Measurements from ENCODE around the gene RAD21L1. TPM values are rescaled to one million over a fixed set of nuclear protein-coding genes. Genes with fewer than 3 reads are reported as not detected.

RAD21L1 gene
- total RNA-seq, 1 donor from 2014 or later = not detected

- DNase-seq (ENCODE audit: extremely low spot score in 2 of 2) = no peak
- Histone ChIP-seq H3K27me3 (no peaks in the 10 kb centered on the region), H3K4me1 (peaks cover 11% of the 10 kb centered on the region), H3K36me3 (no peaks in the 10 kb centered on the region), H3K4me3 (no peak overlapping the region), H3K9me3 (no peaks in the 10 kb centered on the region), H3K27ac (no peak overlapping the region)
- intact Hi-C loops (cut with DNase I) = no loop called here
- TF ChIP-seq POLR2AphosphoS5 (IDR thresholded peaks at IDR 0.05; ENCODE audit: insufficient read depth in 1 of 2, low read depth in 1 of 2) = no peak
- no peak for TF ChIP-seq POLR2A (IDR thresholded peaks at IDR 0.05)
- no peak for TF ChIP-seq CTCF (IDR thresholded peaks at IDR 0.05)
Observed at GRCh38 chr20:1189827-1190226, 36.0 kb upstream of the RAD21L1 start.

- TF ChIP-seq POLR2AphosphoS5 (IDR thresholded peaks at IDR 0.05; ENCODE audit: insufficient read depth in 1 of 2, low read depth in 1 of 2) (no peak), POLR2A (IDR thresholded peaks at IDR 0.05) (no peak), CTCF (IDR thresholded peaks at IDR 0.05) (no peak)
- no peaks in the 10 kb centered on the region for H3K9me3 ChIP-seq
- H3K27me3 ChIP-seq = no peaks in the 10 kb centered on the region
- intact Hi-C loops (cut with DNase I) = no loop called here
- no peak for DNase-seq (ENCODE audit: extremely low spot score in 2 of 2)
- peaks cover 3% of the 10 kb centered on the region for H3K4me1 ChIP-seq
- H3K36me3 ChIP-seq = no peaks in the 10 kb centered on the region
- no peak overlapping the region for H3K4me3 ChIP-seq
- no peak overlapping the region for H3K27ac ChIP-seq
Observed at GRCh38 chr20:1190847-1191246, 35.0 kb upstream of the RAD21L1 start.

- H3K4me1 ChIP-seq = no peaks in the 10 kb centered on the region
- no peak for TF ChIP-seq CTCF (IDR thresholded peaks at IDR 0.05)
- TF ChIP-seq POLR2A (IDR thresholded peaks at IDR 0.05) = no peak
- TF ChIP-seq POLR2AphosphoS5 (IDR thresholded peaks at IDR 0.05; ENCODE audit: insufficient read depth in 1 of 2, low read depth in 1 of 2) = no peak
- intact Hi-C loops (cut with DNase I) = no loop called here
Observed at GRCh38 chr20:1191299-1191698, 34.5 kb upstream of the RAD21L1 start.

GRCh38 chr20:1195226-1195625 lies 30.6 kb upstream of the RAD21L1 start:
- Histone ChIP-seq H3K4me1 (no peaks in the 10 kb centered on the region), H3K27ac (no peak overlapping the region), H3K27me3 (no peaks in the 10 kb centered on the region), H3K9me3 (no peaks in the 10 kb centered on the region), H3K36me3 (no peaks in the 10 kb centered on the region), H3K4me3 (no peak overlapping the region)
- no peak for DNase-seq (ENCODE audit: extremely low spot score in 2 of 2)
- intact Hi-C loops (cut with DNase I) = no loop called here
- TF ChIP-seq POLR2AphosphoS5 (IDR thresholded peaks at IDR 0.05; ENCODE audit: insufficient read depth in 1 of 2, low read depth in 1 of 2) = no peak
- TF ChIP-seq CTCF (IDR thresholded peaks at IDR 0.05) = no peak
- no peak for TF ChIP-seq POLR2A (IDR thresholded peaks at IDR 0.05)

More at GRCh38 chr20:1191299-1191698, 34.5 kb upstream of the RAD21L1 start:
- DNase-seq (ENCODE audit: extremely low spot score in 2 of 2) = no peak
- no peak overlapping the region for H3K27ac ChIP-seq
- H3K4me3 ChIP-seq = no peak overlapping the region
- H3K36me3 ChIP-seq = no peaks in the 10 kb centered on the region
- H3K27me3 ChIP-seq = no peaks in the 10 kb centered on the region
- H3K9me3 ChIP-seq = no peaks in the 10 kb centered on the region

- no peak for DNase-seq (ENCODE audit: extremely low spot score in 2 of 2)
Observed at GRCh38 chr20:1196634-1197033, 29.2 kb upstream of the RAD21L1 start.

More at GRCh38 chr20:1196634-1197033, 29.2 kb upstream of the RAD21L1 start:
- TF ChIP-seq CTCF (IDR thresholded peaks at IDR 0.05) (no peak), POLR2A (IDR thresholded peaks at IDR 0.05) (no peak), POLR2AphosphoS5 (IDR thresholded peaks at IDR 0.05; ENCODE audit: insufficient read depth in 1 of 2, low read depth in 1 of 2) (no peak)
- Histone ChIP-seq H3K4me3 (no peak overlapping the region), H3K27ac (no peak overlapping the region), H3K27me3 (no peaks in the 10 kb centered on the region), H3K9me3 (no peaks in the 10 kb centered on the region), H3K36me3 (no peaks in the 10 kb centered on the region), H3K4me1 (no peaks in the 10 kb centered on the region)
- intact Hi-C loops (cut with DNase I) = no loop called here
